Activated CD4-positive, alpha-beta T cell treated with anti-CD3 and anti-CD28 coated beads, Interleukin-2, amount 50 U/mL, for 24 hours (primary cell): Measurements from ENCODE around the gene MLEC.
"Not testable (repeated sequence)": the region's sequence is repeated elsewhere in the genome, so short reads cannot be mapped to it uniquely, and the experiment has no call there.

Source experiments
- DNase-seq, 2 donors: peaks; one replicate each; pipeline ENCODE4 v3.0.0-alpha.2; 2020; ENCODE audit warnings: low read depth in 1 of 2, low spot score in 1 of 2

MLEC gene

GRCh38 chr12:120662879-120663278, 24.1 kb upstream of the MLEC start:
- no peak for DNase-seq

GRCh38 chr12:120663741-120664140, 23.2 kb upstream of the MLEC start:
- DNase-seq, result no peak

GRCh38 chr12:120666571-120667390, 20.2 kb upstream of the MLEC start:
- no peak for DNase-seq

- DNase-seq, result no peak
Measured at GRCh38 chr12:120668091-120668867, 18.7 kb upstream of the MLEC start.

- no peak for DNase-seq
Measured at GRCh38 chr12:120668868-120669840, 17.8 kb upstream of the MLEC start.

- not testable (repeated sequence) for DNase-seq
Measured at GRCh38 chr12:120670237-120670636, 16.7 kb upstream of the MLEC start.

- no peak for DNase-seq
Measured at GRCh38 chr12:120670667-120671066, 16.3 kb upstream of the MLEC start.

- no peak for DNase-seq
Measured at GRCh38 chr12:120674097-120674636, 12.8 kb upstream of the MLEC start.

- no peak for DNase-seq
Measured at GRCh38 chr12:120677765-120678473, 9.0 kb upstream of the MLEC start.

- DNase-seq, result no peak
Measured at GRCh38 chr12:120678572-120678971, 8.4 kb upstream of the MLEC start.

- no peak for DNase-seq
Measured at GRCh38 chr12:120680165-120680738, 6.7 kb upstream of the MLEC start.

- DNase-seq, result no peak
Measured at GRCh38 chr12:120684523-120684932, 2.4 kb upstream of the MLEC start.

- no peak for DNase-seq
Measured at GRCh38 chr12:120685522-120685921, 1.4 kb upstream of the MLEC start.

GRCh38 chr12:120686151-120686689, 729 bp upstream of the MLEC start:
- peak; percentile 90 to 97 for DNase-seq

- no peak for DNase-seq
Measured at GRCh38 chr12:120687578-120688289, 785 bp downstream of the MLEC start.

- no peak for DNase-seq
Measured at GRCh38 chr12:120688527-120689071, 1.6 kb downstream of the MLEC start.

GRCh38 chr12:120689397-120690082, 2.6 kb downstream of the MLEC start:
- DNase-seq, result no peak

- no peak for DNase-seq
Measured at GRCh38 chr12:120690083-120690450, 3.1 kb downstream of the MLEC start.
